Measurements from ENCODE around the gene FLT3LG.

DNA sequence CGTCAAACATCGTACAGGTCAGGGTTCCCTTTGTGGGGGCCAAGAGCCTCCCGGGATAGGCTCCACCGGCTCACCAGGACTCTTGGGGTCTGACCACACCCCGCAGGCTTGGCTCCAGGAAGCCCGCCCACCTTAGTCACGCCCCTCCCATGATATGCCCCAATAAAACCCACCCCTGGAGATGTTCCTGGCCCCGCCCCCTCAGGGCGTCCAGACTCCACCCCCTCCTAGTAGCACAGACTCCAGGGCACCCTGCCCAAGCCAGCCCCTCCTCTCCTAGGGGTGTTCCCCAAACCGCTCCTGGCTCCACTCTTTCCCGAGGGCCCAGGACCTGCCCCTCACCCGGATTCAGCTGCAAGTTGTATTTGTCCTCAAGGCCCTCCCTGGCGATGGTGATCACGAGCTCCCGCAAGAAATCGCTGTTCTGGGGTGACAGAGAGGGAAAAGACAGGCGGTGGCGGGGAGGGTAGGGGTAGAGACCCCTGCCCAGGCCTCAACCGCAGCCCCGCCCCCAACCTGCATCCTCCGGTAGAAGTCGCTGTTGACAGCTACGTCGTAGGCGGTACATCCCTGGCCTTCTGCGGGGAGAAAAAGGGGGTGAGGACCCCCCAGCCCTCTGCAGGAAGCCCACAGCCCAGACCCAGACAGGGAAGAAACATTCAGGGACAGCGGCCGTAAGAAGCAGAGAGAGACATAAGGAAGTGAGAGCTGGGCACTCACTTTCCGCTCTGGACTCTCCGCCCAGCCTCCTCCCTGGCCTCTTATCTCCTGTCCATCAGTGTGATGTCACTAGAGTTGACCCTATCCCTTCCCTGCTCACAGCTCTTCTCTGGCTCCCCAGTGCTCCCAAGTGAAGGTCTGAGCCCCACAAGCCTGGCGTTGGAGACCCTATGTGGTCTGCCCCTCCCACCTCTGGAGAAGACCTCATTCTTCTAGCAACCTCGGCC is 26.3 kb upstream of the FLT3LG start:
- TF ChIP-seq, protein P1, sequence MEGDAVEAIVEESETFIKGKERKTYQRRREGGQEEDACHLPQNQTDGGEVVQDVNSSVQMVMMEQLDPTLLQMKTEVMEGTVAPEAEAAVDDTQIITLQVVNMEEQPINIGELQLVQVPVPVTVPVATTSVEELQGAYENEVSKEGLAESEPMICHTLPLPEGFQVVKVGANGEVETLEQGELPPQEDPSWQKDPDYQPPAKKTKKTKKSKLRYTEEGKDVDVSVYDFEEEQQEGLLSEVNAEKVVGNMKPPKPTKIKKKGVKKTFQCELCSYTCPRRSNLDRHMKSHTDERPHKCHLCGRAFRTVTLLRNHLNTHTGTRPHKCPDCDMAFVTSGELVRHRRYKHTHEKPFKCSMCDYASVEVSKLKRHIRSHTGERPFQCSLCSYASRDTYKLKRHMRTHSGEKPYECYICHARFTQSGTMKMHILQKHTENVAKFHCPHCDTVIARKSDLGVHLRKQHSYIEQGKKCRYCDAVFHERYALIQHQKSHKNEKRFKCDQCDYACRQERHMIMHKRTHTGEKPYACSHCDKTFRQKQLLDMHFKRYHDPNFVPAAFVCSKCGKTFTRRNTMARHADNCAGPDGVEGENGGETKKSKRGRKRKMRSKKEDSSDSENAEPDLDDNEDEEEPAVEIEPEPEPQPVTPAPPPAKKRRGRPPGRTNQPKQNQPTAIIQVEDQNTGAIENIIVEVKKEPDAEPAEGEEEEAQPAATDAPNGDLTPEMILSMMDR (conservative IDR thresholded peaks at IDR 0.05): no peak
- no peak for TF ChIP-seq EZH2 (IDR thresholded peaks at IDR 0.05; ENCODE audit: low read depth)
